ENCODE results near the gene SEC23IP. TPM values are rescaled to one million over a fixed set of nuclear protein-coding genes. Genes with fewer than 3 reads are reported as not detected.
A peak's percentile ranks its signal among the peaks of the same experiment; 100 is the strongest.

SEC23IP gene
- polyA plus RNA-seq = 10 to 100 TPM in 2 of 4 donors, 1 to 10 TPM in 2; 7.8 to 42.0 (median 9.8) TPM
- long read RNA-seq, donor 1, full-length matches to known transcripts = 5 of 16 reads
- long read RNA-seq, donor 1, partial matches to known transcripts = 11 of 16 reads
- long read RNA-seq, donor 1, other reads (novel, unspliced or antisense) = 0 of 16 reads
- long read RNA-seq, donor 2, full-length matches to known transcripts = 1 of 1 reads
- long read RNA-seq, donor 2, partial matches to known transcripts = 0 of 1 reads
- long read RNA-seq, donor 2, other reads (novel, unspliced or antisense) = 0 of 1 reads
- long read RNA-seq, donor 3, partial matches to known transcripts = 8 of 8 reads
- long read RNA-seq, donor 3, other reads (novel, unspliced or antisense) = 0 of 8 reads
- long read RNA-seq, donor 4 = 0 reads
- long read RNA-seq, donor 5, partial matches to known transcripts = 5 of 5 reads
- long read RNA-seq, donor 5, other reads (novel, unspliced or antisense) = 0 of 5 reads
- long read RNA-seq, donor 6 = 0 reads
- long read RNA-seq, donor 7 = 0 reads
- long read RNA-seq, donor 8 = 0 reads
- long read RNA-seq, donor 9 = 0 reads
- long read RNA-seq, donor 10, full-length matches to known transcripts = 2 of 11 reads
- long read RNA-seq, donor 10, partial matches to known transcripts = 9 of 11 reads
- long read RNA-seq, donor 10, other reads (novel, unspliced or antisense) = 0 of 11 reads

- peak within 1 kb of the TSS; percentile 51 to 89 (median 89) for H3K27ac ChIP-seq (ENCODE audit: low read depth in 1 of 3, low read length in 2 of 3)
- H3K4me3 ChIP-seq (ENCODE audit: low read depth in 1 of 3, low read length in 3 of 3) = peak within 1 kb of the TSS; percentile 82 to 98 (median 82)
- 0 to 1% (median 1%) methylated on average over 60 to 61 of the region's 61 CpGs for WGBS, 3 donors
- H3K27me3 ChIP-seq (ENCODE audit: control insufficient read depth in 3 of 3, insufficient read depth in 3 of 3, low read length in 3 of 3) = no peaks in the 10 kb centered on the region
- H3K36me3 ChIP-seq (ENCODE audit: control insufficient read depth in 3 of 3, insufficient read depth in 2 of 3, low read depth in 1 of 3, low read length in 3 of 3) = peaks cover 0 to 5% (median 0%) of the 10 kb centered on the region in 3 donors
- peaks cover 0 to 25% (median 21%) of the 10 kb centered on the region in 3 donors for H3K4me1 ChIP-seq (ENCODE audit: control insufficient read depth in 3 of 3, insufficient read depth in 2 of 3, low read depth in 1 of 3, low read length in 2 of 3)
- H3K9me3 ChIP-seq (ENCODE audit: control insufficient read depth in 2 of 2, insufficient read depth in 1 of 2, low read depth in 1 of 2, low read length in 1 of 2) = no peaks in the 10 kb centered on the region
- FAIRE-seq (no peak), DNase-seq (peak; percentile 96)
Observed at GRCh38 chr10:119892188-119893065, at the start of gene SEC23IP. Gene SEC23IP, plus strand, starts transcription at chr10:119892730. Its CDS starts 53 bp downstream, at chr10:119892783.

DNA sequence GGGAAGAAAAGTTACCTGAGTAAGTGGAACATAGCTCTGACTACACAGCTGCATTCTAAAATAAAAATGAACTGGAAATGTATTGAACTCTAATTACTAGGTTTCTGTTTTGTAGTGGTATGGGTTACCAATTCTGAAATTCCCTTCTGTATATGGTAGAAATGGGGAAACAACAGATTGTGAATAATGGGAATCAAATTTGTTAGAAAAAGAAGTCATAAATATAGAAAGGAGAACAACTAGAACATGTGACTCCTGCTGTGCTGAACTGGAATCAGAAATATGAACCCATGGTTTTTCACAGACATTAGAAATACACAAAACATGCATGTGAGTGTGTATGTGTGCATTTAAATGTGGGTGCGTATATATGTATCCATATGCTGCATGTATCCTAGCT is 46.9 kb upstream of the SEC23IP start:
- Histone ChIP-seq H3K27ac (ENCODE audit: low read depth in 1 of 3, low read length in 2 of 3) (no peak overlapping the region), H3K4me1 (ENCODE audit: control insufficient read depth in 3 of 3, insufficient read depth in 2 of 3, low read depth in 1 of 3, low read length in 2 of 3) (no peaks in the 10 kb centered on the region), H3K27me3 (ENCODE audit: control insufficient read depth in 3 of 3, insufficient read depth in 3 of 3, low read length in 3 of 3) (no peaks in the 10 kb centered on the region), H3K4me3 (ENCODE audit: low read depth in 1 of 3, low read length in 3 of 3) (no peak overlapping the region), H3K36me3 (ENCODE audit: control insufficient read depth in 3 of 3, insufficient read depth in 2 of 3, low read depth in 1 of 3, low read length in 3 of 3) (peaks cover 28 to 32% (median 32%) of the 10 kb centered on the region in 3 donors), H3K9me3 (ENCODE audit: control insufficient read depth in 2 of 2, insufficient read depth in 1 of 2, low read depth in 1 of 2, low read length in 1 of 2) (no peaks in the 10 kb centered on the region)
- FAIRE-seq = no peak
- WGBS, 3 donors = 86 to 97% (median 93%) methylated on average over 1 of the region's 1 CpG
- DNase-seq = no peak

DNA sequence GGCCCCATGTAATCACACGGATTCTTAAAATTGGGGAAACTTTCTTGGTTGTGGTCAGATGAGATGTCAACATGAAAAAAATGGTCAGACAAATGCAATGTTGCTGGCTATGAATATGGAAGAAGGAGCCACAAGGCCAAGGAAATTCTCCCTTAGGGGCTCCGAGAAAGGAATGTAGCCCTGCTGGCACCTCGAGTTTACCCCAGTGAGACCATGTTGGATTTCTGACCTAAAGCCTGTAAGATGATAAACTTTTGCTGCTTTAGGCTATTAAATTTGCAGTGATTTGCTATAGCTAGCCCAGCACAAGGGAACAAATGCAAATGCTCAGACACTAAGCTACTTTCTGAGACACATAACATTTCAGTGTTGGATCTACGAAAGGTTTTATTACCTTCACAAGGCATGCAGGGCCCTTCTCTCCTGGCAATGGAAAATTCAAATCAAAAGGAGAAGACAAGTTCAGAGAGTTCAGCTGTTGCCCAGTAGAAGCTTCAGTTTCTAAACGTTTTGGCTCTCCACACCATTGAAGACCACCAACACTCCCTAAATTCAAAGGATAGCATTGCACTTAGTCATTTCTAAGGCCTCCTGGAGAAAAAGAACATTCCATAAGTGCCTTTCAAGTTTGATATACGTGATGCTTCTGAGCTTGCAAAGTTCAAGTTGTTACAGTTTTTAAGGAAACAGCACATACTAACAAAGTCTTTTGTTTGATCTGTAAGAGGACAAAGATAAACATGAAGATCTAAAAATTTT is 43.3 kb upstream of the SEC23IP start:
- Histone ChIP-seq H3K27ac (ENCODE audit: low read depth in 1 of 3, low read length in 2 of 3) (no peak overlapping the region), H3K4me3 (ENCODE audit: low read depth in 1 of 3, low read length in 3 of 3) (no peak overlapping the region), H3K9me3 (ENCODE audit: control insufficient read depth in 2 of 2, insufficient read depth in 1 of 2, low read depth in 1 of 2, low read length in 1 of 2) (no peaks in the 10 kb centered on the region), H3K36me3 (ENCODE audit: control insufficient read depth in 3 of 3, insufficient read depth in 2 of 3, low read depth in 1 of 3, low read length in 3 of 3) (peaks cover 21 to 36% (median 21%) of the 10 kb centered on the region in 3 donors), H3K4me1 (ENCODE audit: control insufficient read depth in 3 of 3, insufficient read depth in 2 of 3, low read depth in 1 of 3, low read length in 2 of 3) (no peaks in the 10 kb centered on the region), H3K27me3 (ENCODE audit: control insufficient read depth in 3 of 3, insufficient read depth in 3 of 3, low read length in 3 of 3) (no peaks in the 10 kb centered on the region)
- WGBS, 3 donors = 81 to 86% (median 82%) methylated on average over 6 of the region's 6 CpGs
- DNase-seq (no peak), FAIRE-seq (no peak)

GRCh38 chr10:119849944-119850343 is 42.6 kb upstream of the SEC23IP start:
- no peak for FAIRE-seq
- H3K27ac ChIP-seq (ENCODE audit: low read depth in 1 of 3, low read length in 2 of 3) = no peak overlapping the region
- no peaks in the 10 kb centered on the region for H3K9me3 ChIP-seq (ENCODE audit: control insufficient read depth in 2 of 2, insufficient read depth in 1 of 2, low read depth in 1 of 2, low read length in 1 of 2)
- WGBS, 3 donors = 91 to 97% (median 95%) methylated on average over 3 of the region's 3 CpGs
- no peak overlapping the region for H3K4me3 ChIP-seq (ENCODE audit: low read depth in 1 of 3, low read length in 3 of 3)
- no peaks in the 10 kb centered on the region for H3K4me1 ChIP-seq (ENCODE audit: control insufficient read depth in 3 of 3, insufficient read depth in 2 of 3, low read depth in 1 of 3, low read length in 2 of 3)
- H3K36me3 ChIP-seq (ENCODE audit: control insufficient read depth in 3 of 3, insufficient read depth in 2 of 3, low read depth in 1 of 3, low read length in 3 of 3) = peaks cover 17 to 34% (median 21%) of the 10 kb centered on the region in 3 donors
- H3K27me3 ChIP-seq (ENCODE audit: control insufficient read depth in 3 of 3, insufficient read depth in 3 of 3, low read length in 3 of 3) = no peaks in the 10 kb centered on the region
- no peak for DNase-seq

- H3K36me3 ChIP-seq (ENCODE audit: control insufficient read depth in 3 of 3, insufficient read depth in 2 of 3, low read depth in 1 of 3, low read length in 3 of 3) = peaks cover 12 to 38% (median 13%) of the 10 kb centered on the region in 3 donors
- FAIRE-seq (no peak), DNase-seq (no peak)
- no peak overlapping the region for H3K4me3 ChIP-seq (ENCODE audit: low read depth in 1 of 3, low read length in 3 of 3)
- no peaks in the 10 kb centered on the region for H3K9me3 ChIP-seq (ENCODE audit: control insufficient read depth in 2 of 2, insufficient read depth in 1 of 2, low read depth in 1 of 2, low read length in 1 of 2)
- 96 to 98% (median 98%) methylated on average over 6 of the region's 6 CpGs for WGBS, 3 donors
- H3K27ac ChIP-seq (ENCODE audit: low read depth in 1 of 3, low read length in 2 of 3) = no peak overlapping the region
- H3K4me1 ChIP-seq (ENCODE audit: control insufficient read depth in 3 of 3, insufficient read depth in 2 of 3, low read depth in 1 of 3, low read length in 2 of 3) = no peaks in the 10 kb centered on the region
- H3K27me3 ChIP-seq (ENCODE audit: control insufficient read depth in 3 of 3, insufficient read depth in 3 of 3, low read length in 3 of 3) = no peaks in the 10 kb centered on the region
Observed at GRCh38 chr10:119852277-119852676, 40.3 kb upstream of the SEC23IP start.

DNA sequence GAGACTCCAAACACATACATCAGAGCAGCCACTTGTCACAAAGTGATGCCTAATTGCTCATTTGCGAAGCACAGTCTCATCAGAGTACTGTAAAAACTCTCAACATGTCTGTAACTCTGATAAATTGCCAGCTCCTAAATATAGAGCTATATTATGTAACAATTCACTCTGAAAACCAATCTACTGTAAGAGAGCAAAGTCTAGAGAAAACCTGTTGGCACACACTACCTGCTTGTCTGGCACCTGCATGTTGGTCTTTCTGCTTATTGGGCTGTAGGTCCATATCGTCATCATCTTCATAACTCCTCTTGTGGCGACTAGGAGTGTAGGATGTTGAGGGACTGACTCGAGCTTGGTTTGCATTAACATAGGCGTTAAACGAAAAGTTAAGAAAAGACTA is 39.7 kb upstream of the SEC23IP start:
- H3K27ac ChIP-seq (ENCODE audit: low read depth in 1 of 3, low read length in 2 of 3) = no peak overlapping the region
- no peaks in the 10 kb centered on the region for H3K4me1 ChIP-seq (ENCODE audit: control insufficient read depth in 3 of 3, insufficient read depth in 2 of 3, low read depth in 1 of 3, low read length in 2 of 3)
- H3K4me3 ChIP-seq (ENCODE audit: low read depth in 1 of 3, low read length in 3 of 3) = no peak overlapping the region
- peak in 1 of 2 donors; percentile 44 for DNase-seq
- no peaks in the 10 kb centered on the region for H3K27me3 ChIP-seq (ENCODE audit: control insufficient read depth in 3 of 3, insufficient read depth in 3 of 3, low read length in 3 of 3)
- no peak for FAIRE-seq
- 40 to 79% (median 51%) methylated on average over 6 of the region's 6 CpGs for WGBS, 3 donors
- peaks cover 12 to 38% (median 13%) of the 10 kb centered on the region in 3 donors for H3K36me3 ChIP-seq (ENCODE audit: control insufficient read depth in 3 of 3, insufficient read depth in 2 of 3, low read depth in 1 of 3, low read length in 3 of 3)
- H3K9me3 ChIP-seq (ENCODE audit: control insufficient read depth in 2 of 2, insufficient read depth in 1 of 2, low read depth in 1 of 2, low read length in 1 of 2) = no peaks in the 10 kb centered on the region

- no peaks in the 10 kb centered on the region for H3K27me3 ChIP-seq (ENCODE audit: control insufficient read depth in 3 of 3, insufficient read depth in 3 of 3, low read length in 3 of 3)
- no peak overlapping the region for H3K4me3 ChIP-seq (ENCODE audit: low read depth in 1 of 3, low read length in 3 of 3)
- DNase-seq (no peak), FAIRE-seq (no peak)
- 75 to 96% (median 82%) methylated on average over 1 of the region's 1 CpG for WGBS, 3 donors
- no peak overlapping the region for H3K27ac ChIP-seq (ENCODE audit: low read depth in 1 of 3, low read length in 2 of 3)
- H3K4me1 ChIP-seq (ENCODE audit: control insufficient read depth in 3 of 3, insufficient read depth in 2 of 3, low read depth in 1 of 3, low read length in 2 of 3) = no peaks in the 10 kb centered on the region
- no peaks in the 10 kb centered on the region for H3K9me3 ChIP-seq (ENCODE audit: control insufficient read depth in 2 of 2, insufficient read depth in 1 of 2, low read depth in 1 of 2, low read length in 1 of 2)
- H3K36me3 ChIP-seq (ENCODE audit: control insufficient read depth in 3 of 3, insufficient read depth in 2 of 3, low read depth in 1 of 3, low read length in 3 of 3) = peaks cover 10 to 34% (median 11%) of the 10 kb centered on the region in 3 donors
Observed at GRCh38 chr10:119853574-119853973, 39.0 kb upstream of the SEC23IP start.
